Mononuclear cell (primary cell): ENCODE data around the gene CLGN. TPM values are rescaled to one million over a fixed set of nuclear protein-coding genes. Genes with fewer than 3 reads are reported as not detected.
A peak's percentile ranks its signal among the peaks of the same experiment; 100 is the strongest.
"Not testable (repeated sequence)": the region's sequence is repeated elsewhere in the genome, so short reads cannot be mapped to it uniquely, and the experiment has no call there.

Experiments used
- H3K27me3 ChIP-seq: 2 replicates; pipeline ENCODE4 v1.6.0; 2011; ENCODE audit warnings: low read length, control low read depth; ENCODE audit not compliant: insufficient read depth
- H3K4me1 ChIP-seq: 2 replicates; pipeline ENCODE4 v1.5.1; 2011; ENCODE audit warnings: mild to moderate bottlenecking, low read length, control low read depth; ENCODE audit not compliant: insufficient read depth
- H3K4me3 ChIP-seq: 2 replicates; pipeline ENCODE4 v1.5.1; 2011; ENCODE audit warnings: mild to moderate bottlenecking, low read length, moderate library complexity
- H3K9me3 ChIP-seq: 2 replicates; pipeline ENCODE4 v1.5.1; 2011; ENCODE audit warnings: low read depth, mild to moderate bottlenecking, control low read depth, low read length
- total RNA-seq: library from RNA; depleted of rRNA; stranded (reverse); fragments of >200 nt; gene quantifications from one replicate; pipeline ENCODE4 v1.2.3, GENCODE V29; 2012

Gene CLGN, protein sequence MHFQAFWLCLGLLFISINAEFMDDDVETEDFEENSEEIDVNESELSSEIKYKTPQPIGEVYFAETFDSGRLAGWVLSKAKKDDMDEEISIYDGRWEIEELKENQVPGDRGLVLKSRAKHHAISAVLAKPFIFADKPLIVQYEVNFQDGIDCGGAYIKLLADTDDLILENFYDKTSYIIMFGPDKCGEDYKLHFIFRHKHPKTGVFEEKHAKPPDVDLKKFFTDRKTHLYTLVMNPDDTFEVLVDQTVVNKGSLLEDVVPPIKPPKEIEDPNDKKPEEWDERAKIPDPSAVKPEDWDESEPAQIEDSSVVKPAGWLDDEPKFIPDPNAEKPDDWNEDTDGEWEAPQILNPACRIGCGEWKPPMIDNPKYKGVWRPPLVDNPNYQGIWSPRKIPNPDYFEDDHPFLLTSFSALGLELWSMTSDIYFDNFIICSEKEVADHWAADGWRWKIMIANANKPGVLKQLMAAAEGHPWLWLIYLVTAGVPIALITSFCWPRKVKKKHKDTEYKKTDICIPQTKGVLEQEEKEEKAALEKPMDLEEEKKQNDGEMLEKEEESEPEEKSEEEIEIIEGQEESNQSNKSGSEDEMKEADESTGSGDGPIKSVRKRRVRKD
- 0.42 TPM for total RNA-seq

DNA sequence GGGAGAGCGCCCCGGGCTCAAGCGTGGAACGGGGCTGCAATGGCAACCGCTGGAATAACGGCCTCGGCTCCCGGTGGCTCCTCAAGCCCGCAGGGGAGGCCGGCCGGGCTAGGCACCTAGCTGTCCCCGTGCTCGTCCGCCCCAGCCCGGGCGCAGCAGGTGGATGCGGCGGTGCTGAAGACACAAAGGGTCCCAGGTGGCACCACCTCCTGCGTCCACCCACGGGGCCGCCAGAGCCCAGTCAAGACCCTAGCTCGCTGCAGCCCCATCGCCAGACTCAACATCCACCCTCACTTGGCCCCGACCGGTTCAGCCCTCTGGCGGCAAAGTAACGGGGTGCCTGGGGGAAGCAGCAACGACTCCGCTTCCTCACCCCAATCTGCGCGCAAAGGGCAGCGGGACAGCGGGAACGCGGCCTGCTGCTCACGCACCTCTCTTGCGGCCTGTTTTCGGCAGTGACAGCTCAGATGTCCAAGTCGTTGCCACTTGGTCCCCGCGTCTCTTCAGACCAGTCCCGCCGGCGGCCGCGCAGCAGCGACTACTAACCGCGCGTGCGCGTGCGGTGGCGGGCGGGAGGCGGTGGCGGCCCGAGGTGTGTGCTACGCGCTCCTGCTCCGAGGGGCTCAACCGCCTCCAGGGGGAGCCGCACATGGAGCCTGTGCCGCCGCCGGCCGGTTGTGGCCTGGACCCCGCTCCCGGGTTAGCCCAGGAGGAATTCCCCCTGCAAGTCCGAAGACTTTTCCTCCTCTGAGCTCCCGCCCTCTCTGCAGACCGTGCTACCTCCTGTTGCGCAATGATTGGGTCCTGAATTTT, at the start of gene CLGN:
Gene CLGN (minus strand): TSS at position 543 of the 813 bp plus-strand sequence. CDS start 14,570 bp downstream, outside the sequence.
- peaks cover 28% of the 10 kb centered on the region for H3K27me3 ChIP-seq
- H3K4me3 ChIP-seq: peak within 1 kb of the TSS; percentile 41
- H3K9me3 ChIP-seq: no peaks in the 10 kb centered on the region

DNA sequence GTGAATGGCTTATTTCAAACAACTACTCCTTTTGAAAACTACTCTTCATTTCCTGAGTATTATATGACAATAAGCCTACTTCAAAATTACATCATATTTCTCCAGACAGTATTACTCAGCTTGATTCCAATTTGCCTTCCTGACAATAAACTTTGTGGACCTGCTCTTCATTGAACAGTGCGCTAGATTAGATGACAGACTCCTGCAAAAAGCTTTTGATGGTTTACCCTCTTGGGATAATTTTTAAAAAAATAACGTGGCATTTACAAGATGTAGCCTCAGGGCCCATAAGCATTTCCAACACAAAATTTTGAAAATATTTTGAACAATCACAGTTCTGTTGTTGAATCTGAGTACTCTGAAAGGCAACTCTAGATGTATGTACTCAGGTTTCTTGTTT, 44.7 kb upstream of the CLGN start:
- Histone ChIP-seq H3K27me3 (no peaks in the 10 kb centered on the region), H3K4me1 (no peaks in the 10 kb centered on the region), H3K4me3 (no peak overlapping the region), H3K9me3 (no peaks in the 10 kb centered on the region)

More for the DNA sequence above, at the start of gene CLGN:
- peaks cover 14% of the 10 kb centered on the region for H3K4me1 ChIP-seq

DNA sequence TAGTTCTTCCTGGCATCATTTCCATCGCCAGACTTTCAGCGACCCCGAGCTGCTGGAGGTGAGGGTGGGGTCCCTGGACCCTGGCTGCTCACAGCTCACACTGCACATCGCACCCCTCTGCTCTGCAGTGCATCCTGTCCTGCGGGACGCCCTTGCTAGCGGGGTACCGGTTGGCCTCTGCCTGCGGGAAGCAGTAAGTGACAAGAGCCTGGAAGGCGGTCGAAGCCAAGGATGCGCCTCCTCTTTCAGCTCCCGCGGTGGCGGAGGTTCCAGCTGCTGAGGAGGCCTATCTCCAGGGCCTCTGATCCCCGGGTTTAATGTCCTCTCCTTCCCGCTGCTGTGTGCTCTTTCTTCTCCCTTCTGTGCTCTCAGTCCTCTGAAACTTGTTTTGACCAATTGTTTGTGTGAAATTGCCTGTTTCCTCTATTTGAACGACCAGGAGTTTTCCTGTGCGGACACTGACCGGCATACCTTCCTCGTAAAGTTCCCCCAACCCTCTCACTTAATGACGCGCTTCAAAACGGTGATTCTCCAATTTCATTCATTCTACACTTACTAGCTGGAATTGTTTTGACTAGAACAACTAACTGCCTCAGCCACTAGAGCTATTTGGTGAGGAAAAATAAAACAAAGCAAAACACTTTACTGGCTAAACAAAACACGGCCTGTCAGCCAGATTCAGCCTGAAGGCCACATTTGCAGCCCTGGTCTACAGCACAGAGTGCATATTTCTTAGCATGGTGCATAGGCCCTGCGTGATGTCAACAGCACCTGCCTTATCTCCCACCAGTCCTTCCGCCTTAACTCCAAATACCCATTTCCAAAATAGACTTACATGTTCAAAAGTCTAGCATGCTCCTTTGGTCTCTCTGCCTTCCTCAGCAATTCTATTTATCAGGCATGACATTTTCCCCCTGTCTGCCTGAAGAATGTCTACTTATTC, 42.6 kb upstream of the CLGN start:
- Histone ChIP-seq H3K9me3 (no peaks in the 10 kb centered on the region), H3K4me1 (no peaks in the 10 kb centered on the region), H3K4me3 (no peak overlapping the region), H3K27me3 (no peaks in the 10 kb centered on the region)

DNA sequence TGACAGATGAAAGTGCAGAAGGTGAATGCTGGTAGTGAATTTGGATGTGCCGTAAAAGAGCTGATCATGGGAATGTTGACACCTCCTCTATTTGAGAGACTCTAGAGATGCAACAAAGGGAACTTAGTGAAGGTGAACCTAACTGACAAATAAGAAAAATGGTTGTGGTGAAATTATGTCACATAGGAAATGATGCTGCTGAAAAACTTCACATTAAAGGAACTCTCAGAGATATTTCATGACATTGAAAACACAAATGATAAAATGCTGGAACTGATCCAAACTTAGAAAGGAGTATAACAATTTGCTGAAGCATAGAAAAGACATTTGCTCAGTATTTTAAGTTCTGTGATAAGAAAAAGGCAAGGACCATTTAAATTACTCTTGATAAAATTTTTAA, 38.7 kb upstream of the CLGN start:
- Histone ChIP-seq H3K4me3 (no peak overlapping the region), H3K4me1 (no peaks in the 10 kb centered on the region), H3K9me3 (no peaks in the 10 kb centered on the region), H3K27me3 (no peaks in the 10 kb centered on the region)

DNA sequence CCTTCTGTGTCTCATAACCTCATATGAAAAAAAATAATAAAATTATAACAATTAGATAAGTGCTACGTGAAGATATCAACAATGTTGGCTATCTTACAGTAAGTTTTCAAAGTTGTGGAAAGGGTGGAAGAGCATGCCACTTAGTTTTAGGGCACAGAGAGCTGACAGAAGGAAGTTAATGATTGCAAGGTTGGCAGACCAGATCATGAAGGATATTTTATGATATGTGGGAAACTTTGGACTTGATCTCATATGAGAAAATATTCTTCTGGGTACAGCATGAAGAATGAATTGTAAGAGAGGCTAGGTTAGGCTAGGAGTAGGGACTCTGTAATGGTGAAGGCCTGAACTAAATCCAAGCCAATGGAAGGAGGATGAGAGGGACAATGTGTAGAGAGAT, 36.2 kb upstream of the CLGN start:
- no peaks in the 10 kb centered on the region for H3K9me3 ChIP-seq
- no peaks in the 10 kb centered on the region for H3K4me1 ChIP-seq
- no peak overlapping the region for H3K4me3 ChIP-seq
- no peaks in the 10 kb centered on the region for H3K27me3 ChIP-seq

DNA sequence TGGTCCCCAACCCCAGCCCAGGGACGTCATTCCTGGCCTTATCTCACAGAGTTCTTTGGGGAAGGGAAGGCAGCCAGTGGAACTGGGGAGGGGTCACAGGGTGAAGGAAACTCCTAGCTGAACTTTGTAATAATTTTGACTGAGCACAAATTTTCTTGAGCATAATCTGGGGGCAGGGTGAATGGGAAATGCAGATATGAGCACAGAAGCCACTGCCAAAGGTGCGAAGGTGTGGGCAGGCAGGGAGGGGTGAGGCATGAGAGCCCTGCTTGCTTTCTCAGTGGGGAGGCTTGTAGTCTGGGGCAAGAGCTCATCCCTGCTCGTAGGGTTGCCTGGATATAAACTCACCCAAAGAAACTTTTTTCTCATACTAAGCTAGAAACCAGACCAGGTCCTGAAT, 35.7 kb upstream of the CLGN start:
- Histone ChIP-seq H3K27me3 (no peaks in the 10 kb centered on the region), H3K9me3 (no peaks in the 10 kb centered on the region), H3K4me3 (no peak overlapping the region), H3K4me1 (no peaks in the 10 kb centered on the region)

DNA sequence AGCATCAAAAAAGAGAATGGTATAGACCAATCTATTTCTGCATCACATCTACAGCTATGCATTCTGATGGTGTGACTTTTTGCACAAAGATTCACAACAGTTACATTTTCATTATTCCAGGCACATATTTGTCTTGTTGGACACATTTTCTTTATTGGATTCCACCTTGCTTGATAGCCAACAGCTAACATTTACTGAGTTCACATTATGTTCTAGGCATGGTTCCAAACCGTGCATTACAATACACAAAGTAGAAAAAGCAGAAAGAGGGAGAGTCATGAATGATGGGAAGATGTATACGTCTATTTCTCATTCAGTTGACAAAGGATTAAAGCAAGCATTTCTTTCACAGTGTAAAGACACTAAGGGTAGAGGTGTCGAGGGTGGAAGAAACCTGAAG, 22.9 kb upstream of the CLGN start:
- Histone ChIP-seq H3K4me3 (no peak overlapping the region), H3K4me1 (no peaks in the 10 kb centered on the region), H3K9me3 (no peaks in the 10 kb centered on the region), H3K27me3 (peaks cover 24% of the 10 kb centered on the region)

DNA sequence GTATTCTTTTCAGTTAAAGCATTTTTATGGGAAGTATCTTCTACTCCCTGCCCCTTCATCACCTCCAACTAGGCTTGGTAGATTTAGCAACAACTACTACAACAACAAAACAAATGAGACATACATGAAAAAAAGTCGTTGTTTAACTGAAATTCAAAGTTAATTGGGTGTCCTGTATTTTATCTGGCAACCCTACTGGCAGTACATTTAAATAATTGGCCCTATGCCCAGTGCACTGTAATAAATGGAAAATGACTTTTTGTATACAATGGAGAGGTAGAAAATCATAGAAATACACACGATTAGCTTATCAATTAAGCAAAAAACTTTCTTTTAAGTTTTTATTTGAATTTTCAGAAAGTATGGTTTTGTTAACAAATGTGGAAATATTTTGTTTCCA, 21.4 kb upstream of the CLGN start:
- Histone ChIP-seq H3K27me3 (peaks cover 17% of the 10 kb centered on the region), H3K9me3 (no peaks in the 10 kb centered on the region), H3K4me3 (no peak overlapping the region), H3K4me1 (no peaks in the 10 kb centered on the region)

DNA sequence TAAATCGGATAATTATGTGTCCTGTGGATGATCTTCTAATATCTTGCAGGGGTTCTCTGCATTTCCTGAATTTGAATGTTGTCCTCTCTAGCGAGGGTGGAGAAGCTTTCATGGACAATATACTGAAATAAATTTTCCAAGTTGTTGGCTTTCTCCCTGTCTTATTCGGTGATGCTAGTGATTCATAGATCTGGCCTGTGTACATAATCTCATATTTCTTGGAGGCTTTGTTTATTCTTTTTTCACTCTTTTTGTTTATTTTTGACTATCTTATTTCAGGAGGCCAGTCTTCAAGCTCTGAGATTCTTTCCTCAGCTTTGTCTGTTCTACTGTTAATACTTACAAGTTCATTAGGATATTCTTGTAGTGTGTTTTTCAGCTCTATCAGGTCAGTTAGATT, 20.7 kb upstream of the CLGN start:
- no peaks in the 10 kb centered on the region for H3K9me3 ChIP-seq
- H3K4me3 ChIP-seq: no peak overlapping the region
- peaks cover 15% of the 10 kb centered on the region for H3K27me3 ChIP-seq
- no peaks in the 10 kb centered on the region for H3K4me1 ChIP-seq

DNA sequence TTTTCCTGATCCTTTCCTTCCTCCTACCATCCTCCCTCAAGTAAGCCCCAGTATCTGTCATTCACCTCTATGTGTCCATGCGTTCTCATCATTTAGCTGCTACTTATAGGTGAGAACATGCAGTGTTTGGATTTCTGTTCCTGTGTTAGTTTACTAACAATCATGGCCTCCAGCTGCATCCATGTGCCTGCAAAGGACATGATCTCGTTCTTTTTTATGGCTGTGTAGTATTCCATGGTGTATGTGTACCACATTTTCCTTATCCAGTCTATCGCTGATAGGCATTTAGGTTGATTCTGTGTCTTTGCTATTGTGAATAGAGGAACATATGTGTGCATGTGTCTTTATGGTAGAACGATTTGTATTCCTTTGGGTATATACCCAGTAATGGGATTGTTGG, 16.9 kb upstream of the CLGN start:
- not testable (repeated sequence) for H3K4me3 ChIP-seq

DNA sequence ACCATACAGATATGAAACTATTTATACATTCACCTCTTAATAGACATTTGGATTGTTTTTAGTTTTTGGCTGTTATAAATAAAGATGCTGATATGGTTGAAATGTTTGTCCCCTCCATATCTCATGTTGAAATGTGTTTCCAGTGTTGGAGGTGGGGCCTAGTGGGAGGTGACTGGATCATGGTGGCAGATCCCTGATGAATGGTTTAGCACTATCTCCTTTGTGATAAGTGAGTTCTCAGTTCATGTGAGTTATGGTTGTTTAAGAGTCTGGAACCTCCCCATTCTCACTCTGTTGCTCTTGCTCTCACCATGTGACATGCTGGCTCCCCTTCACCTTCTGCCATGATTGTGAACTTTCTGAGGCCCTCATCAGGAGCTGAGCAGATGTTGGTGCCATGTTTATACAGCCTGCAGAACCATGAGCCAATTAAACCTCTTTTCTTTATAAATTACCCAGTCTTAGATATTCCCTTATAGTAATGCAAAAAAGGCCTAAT, 12.2 kb upstream of the CLGN start:
- Histone ChIP-seq H3K4me1 (no peaks in the 10 kb centered on the region), H3K27me3 (peaks cover 4% of the 10 kb centered on the region), H3K9me3 (no peaks in the 10 kb centered on the region), H3K4me3 (no peak overlapping the region)

More for the DNA sequence above, 16.9 kb upstream of the CLGN start:
- peaks cover 19% of the 10 kb centered on the region for H3K27me3 ChIP-seq
- H3K9me3 ChIP-seq, H3K4me1 ChIP-seq: not testable (repeated sequence)

DNA sequence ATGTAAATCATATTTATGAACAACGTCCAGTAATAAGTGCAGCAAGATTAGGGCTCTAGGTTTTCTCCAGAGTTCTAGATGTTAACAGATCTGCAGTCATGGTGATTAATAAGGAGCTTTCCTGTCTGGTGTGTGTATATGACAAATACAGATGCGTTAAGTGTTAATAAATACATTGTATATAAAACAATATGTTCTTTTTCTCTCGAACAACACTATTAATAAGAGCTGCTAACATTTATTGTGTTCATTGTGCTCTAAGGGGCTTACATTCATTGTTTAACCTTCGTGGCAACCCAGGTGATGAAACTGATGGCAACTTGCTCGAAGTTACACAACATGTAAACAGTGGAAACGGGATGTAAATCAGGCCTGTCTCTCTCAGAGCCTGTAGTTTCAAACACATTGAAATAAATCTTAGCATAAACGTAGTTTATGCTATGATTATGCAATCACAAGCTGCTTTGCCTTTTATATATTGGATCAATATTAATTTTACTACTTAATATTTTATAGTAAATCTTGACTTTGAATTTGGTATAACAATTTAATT, 547 bp upstream of the CLGN start:
- peak overlapping the region; percentile 41 for H3K4me3 ChIP-seq
- peaks cover 28% of the 10 kb centered on the region for H3K27me3 ChIP-seq
- H3K9me3 ChIP-seq: no peaks in the 10 kb centered on the region
- peaks cover 14% of the 10 kb centered on the region for H3K4me1 ChIP-seq

DNA sequence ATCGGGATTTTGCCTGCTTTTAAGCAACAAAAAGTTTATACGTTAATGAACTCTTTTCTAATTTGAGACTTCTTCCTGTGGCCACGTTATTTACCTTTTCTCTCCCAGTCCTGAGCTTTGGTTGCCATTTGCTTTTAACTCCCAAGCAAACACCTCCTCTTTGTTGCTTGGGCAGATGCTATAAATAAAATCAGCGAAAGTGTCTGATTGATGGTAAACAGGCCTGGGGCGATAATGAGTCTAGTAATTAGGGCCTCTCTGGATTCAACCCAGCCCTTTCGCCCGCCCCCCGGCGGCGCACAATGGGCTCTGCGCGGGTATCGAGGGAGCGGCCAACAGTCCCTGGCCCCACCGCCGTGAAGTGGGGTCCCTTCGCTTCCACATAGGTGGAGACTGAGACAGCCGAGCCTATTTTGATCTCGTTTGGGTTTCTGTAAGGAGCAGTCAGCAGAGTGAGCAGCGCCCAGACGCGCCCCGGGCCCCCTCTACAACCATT, 790 bp downstream of the CLGN start:
- H3K9me3 ChIP-seq: no peaks in the 10 kb centered on the region
- H3K27me3 ChIP-seq: peaks cover 28% of the 10 kb centered on the region
- H3K4me3 ChIP-seq: peak overlapping the region; percentile 41
- H3K4me1 ChIP-seq: peaks cover 14% of the 10 kb centered on the region

DNA sequence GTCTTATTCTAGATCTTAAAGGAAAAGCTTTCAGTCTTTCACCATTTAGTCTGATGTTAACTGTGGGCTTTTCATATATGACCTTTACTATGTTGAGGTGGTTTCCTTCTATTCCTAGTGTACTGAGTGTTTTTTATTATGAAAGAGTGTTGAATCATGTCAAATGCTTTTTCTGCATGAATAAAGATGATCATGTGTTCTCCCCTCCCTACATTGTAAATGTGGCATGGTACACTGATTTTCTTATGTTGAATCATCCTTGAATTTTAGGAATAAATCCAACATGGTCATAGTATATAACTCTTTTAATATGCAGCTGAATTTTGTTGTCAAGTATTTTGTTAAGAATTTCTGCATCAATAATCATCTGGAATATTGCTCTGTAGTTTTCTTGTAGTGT, 4.3 kb downstream of the CLGN start:
- no peaks in the 10 kb centered on the region for H3K9me3 ChIP-seq
- H3K4me1 ChIP-seq: peaks cover 14% of the 10 kb centered on the region
- H3K4me3 ChIP-seq: no peak overlapping the region
- peaks cover 29% of the 10 kb centered on the region for H3K27me3 ChIP-seq
